K562 (cell line): Measurements from ENCODE around the gene KRT72. TPM values are rescaled to one million over a fixed set of nuclear protein-coding genes. Genes with fewer than 3 reads are reported as not detected.

Experiments
- ATF3 ChIP-seq, 2 experiments: fragments of 450-650 bp in 1 of 2; sonication (generic) in 1 of 2; formaldehyde crosslinking in 1 of 2; IDR thresholded peaks in 1 of 2; conservative IDR thresholded peaks in 1 of 2; 2 replicates each; pipeline versions ENCODE4 v1.6.1 to v1.8.1; 2016 to 2023; ENCODE audit warnings: mild to moderate bottlenecking in 2 of 2, moderate library complexity in 2 of 2, inconsistent platforms in 1 of 2, missing genetic modification reagents in 1 of 2
- BACH1 ChIP-seq: fragments of 200-800 bp; sonication (Bioruptor generic); IDR thresholded peaks from 2 replicates; pipeline ENCODE4 v1.6.1; 2016; ENCODE audit warnings: missing genetic modification characterization, missing compliant biosample characterization
- CXXC5 ChIP-seq: fragments of 250-450 bp; sonication (Bioruptor Pico); IDR thresholded peaks from 2 replicates; pipeline ENCODE4 v1.8.0; 2022; ENCODE audit warnings: inconsistent platforms, mild to moderate bottlenecking, moderate library complexity
- DDX20 ChIP-seq: fragments of 450-650 bp; IDR thresholded peaks from 2 replicates; pipeline ENCODE4 v1.6.1; 2016; ENCODE audit warnings: missing genetic modification characterization, low read depth, mild to moderate bottlenecking, missing compliant biosample characterization, moderate library complexity
- GABPB1 ChIP-seq: sonication (generic); formaldehyde crosslinking; IDR thresholded peaks from 2 replicates; pipeline ENCODE4 v1.8.0; 2022; ENCODE audit warnings: mild to moderate bottlenecking, missing genetic modification reagents
- HOXB6 ChIP-seq: fragments of 250-450 bp; sonication (Bioruptor Pico); IDR thresholded peaks from 2 replicates; pipeline ENCODE4 v1.5.1; 2022; ENCODE audit warnings: mild to moderate bottlenecking, borderline replicate concordance
- MAX ChIP-seq: sonication (generic); formaldehyde crosslinking; IDR thresholded peaks from 2 replicates; pipeline ENCODE4 v1.9.0; 2022; ENCODE audit warnings: mild to moderate bottlenecking, missing genetic modification reagents
- MYNN ChIP-seq, 2 experiments: sonication (generic); formaldehyde crosslinking in 1 of 2; IDR thresholded peaks; 2 replicates each; pipeline versions ENCODE4 v1.5.0 to v1.6.1; 2016 to 2020; ENCODE audit warnings: antibody characterized with exemption in 1 of 2, missing genetic modification reagents in 1 of 2
- RAD21 ChIP-seq, 2 experiments: fragments of 250-450 bp in 1 of 2; fragments of 450-650 bp in 1 of 2; sonication (Bioruptor Pico) in 1 of 2; formaldehyde crosslinking in 1 of 2; IDR thresholded peaks in 1 of 2; conservative IDR thresholded peaks in 1 of 2; 2 replicates each; pipeline versions ENCODE4 v1.4.0 to v1.8.0; 2020 to 2022; ENCODE audit warnings: mild to moderate bottlenecking in 2 of 2, moderate library complexity in 1 of 2
- RAD51 ChIP-seq: fragments of 450-650 bp; IDR thresholded peaks from 2 replicates; pipeline ENCODE4 v1.7.1; 2016; ENCODE audit warnings: low read depth, mild to moderate bottlenecking, borderline replicate concordance
- RBM25 ChIP-seq: fragments of 200-400 bp; formaldehyde crosslinking; IDR thresholded peaks from 2 replicates; pipeline ENCODE4 v1.6.1; 2018; ENCODE audit warnings: low read length, low read depth, moderate library complexity; ENCODE audit not compliant: severe bottlenecking
- RFX1 ChIP-seq: fragments of 450-650 bp; IDR thresholded peaks from 2 replicates; pipeline ENCODE4 v1.6.1; 2016; ENCODE audit warnings: mild to moderate bottlenecking, moderate library complexity
- TRIM24 ChIP-seq, 2 experiments: fragments of 450-650 bp; IDR thresholded peaks; 2 replicates each; pipeline ENCODE4 v1.6.1; 2016
- XRCC5 ChIP-seq: fragments of 200-400 bp; formaldehyde crosslinking; IDR thresholded peaks from 2 replicates; pipeline ENCODE4 v1.6.1; 2017; ENCODE audit warnings: low read depth, mild to moderate bottlenecking, low read length
- ZBTB8A ChIP-seq: fragments of 450-650 bp; IDR thresholded peaks from 2 replicates; pipeline ENCODE4 v1.6.1; 2018; ENCODE audit warnings: mild to moderate bottlenecking, moderate library complexity; ENCODE audit not compliant: partially characterized antibody
- ZNF24 ChIP-seq: fragments of 450-650 bp; IDR thresholded peaks from 2 replicates; pipeline ENCODE4 v1.6.1; 2016
- ZNF584 ChIP-seq: fragments of 200-800 bp; sonication (Bioruptor generic); IDR thresholded peaks from 2 replicates; pipeline ENCODE4 v1.6.1; 2016; ENCODE audit warnings: low read depth, mild to moderate bottlenecking, missing genetic modification characterization, missing compliant biosample characterization
- polyA plus RNA-seq, 8 experiments: library from polyadenylated mRNA; depleted of rRNA in 4 of 8; stranded (reverse) in 5 of 8; unstranded in 3 of 8; fragments of >200 nt; fragmentation: Nextera tagmentation in 2 of 8; fragmentation: Illumina TruSeq in 1 of 8; extraction: Ambion mirVana in 2 of 8; extraction: Trizol in 1 of 8; gene quantifications; 2 replicates each; pipeline versions ENCODE4 v1.2.1 to v1.2.3, GENCODE V29; 2011 to 2014; ENCODE audit warnings: inconsistent platforms in 1 of 8, missing spikeins in 1 of 8
- total RNA-seq, 7 experiments: library from RNA; depleted of rRNA in 6 of 7; stranded (reverse); fragments of >200 nt in 6 of 7; fragmentation: Illumina TruSeq in 2 of 7; extraction: Trizol in 2 of 7; gene quantifications; 2 replicates each; pipeline versions ENCODE4 v1.2.1 to v1.2.3, GENCODE V29; 2011 to 2021; ENCODE audit warnings: low replicate concordance in 1 of 7
- TF ChIP-seq, protein P1 (sequence below): fragments of 250-450 bp; sonication (Bioruptor Pico); IDR thresholded peaks from 2 replicates; pipeline ENCODE4 v1.5.0; 2020; ENCODE audit warnings: mild to moderate bottlenecking, borderline replicate concordance
- TF ChIP-seq, protein P2 (sequence below): fragments of 450-650 bp; formaldehyde crosslinking; IDR thresholded peaks from 2 replicates; pipeline ENCODE4 v1.4.0; 2022; ENCODE audit warnings: mild to moderate bottlenecking, moderate library complexity

The KRT72 gene
- total and polyA plus RNA-seq, 9 of the 15 experiments (the other 6 are each of a cell fraction or from before 2014, with no cell fraction given) = not detected

- TF ChIP-seq, protein P1, sequence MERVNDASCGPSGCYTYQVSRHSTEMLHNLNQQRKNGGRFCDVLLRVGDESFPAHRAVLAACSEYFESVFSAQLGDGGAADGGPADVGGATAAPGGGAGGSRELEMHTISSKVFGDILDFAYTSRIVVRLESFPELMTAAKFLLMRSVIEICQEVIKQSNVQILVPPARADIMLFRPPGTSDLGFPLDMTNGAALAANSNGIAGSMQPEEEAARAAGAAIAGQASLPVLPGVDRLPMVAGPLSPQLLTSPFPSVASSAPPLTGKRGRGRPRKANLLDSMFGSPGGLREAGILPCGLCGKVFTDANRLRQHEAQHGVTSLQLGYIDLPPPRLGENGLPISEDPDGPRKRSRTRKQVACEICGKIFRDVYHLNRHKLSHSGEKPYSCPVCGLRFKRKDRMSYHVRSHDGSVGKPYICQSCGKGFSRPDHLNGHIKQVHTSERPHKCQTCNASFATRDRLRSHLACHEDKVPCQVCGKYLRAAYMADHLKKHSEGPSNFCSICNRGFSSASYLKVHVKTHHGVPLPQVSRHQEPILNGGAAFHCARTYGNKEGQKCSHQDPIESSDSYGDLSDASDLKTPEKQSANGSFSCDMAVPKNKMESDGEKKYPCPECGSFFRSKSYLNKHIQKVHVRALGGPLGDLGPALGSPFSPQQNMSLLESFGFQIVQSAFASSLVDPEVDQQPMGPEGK (CRISPR knock-in tag) = no peak
- TF ChIP-seq CXXC5 (CRISPR knock-in tag) (peak; percentile 35; the same call in 1 of the 2 replicates), RAD51 (no peak), ZNF584 (CRISPR knock-in tag) (peak; percentile 94), ZBTB8A (no peak), MYNN (IDR thresholded peaks at IDR 0.05) (no peak), MYNN (CRISPR knock-in tag; IDR thresholded peaks at IDR 0.05) (no peak), MAX (no peak), TRIM24 (IDR thresholded peaks at IDR 0.05) (peak in 1 of 2 experiments; percentile 19; a peak in 1 of 4 replicates), DDX20 (tag) (no peak), XRCC5 (no peak), HOXB6 (CRISPR knock-in tag) (no peak), GABPB1 (CRISPR knock-in tag) (no peak), RAD21 (CRISPR knock-in tag; conservative IDR thresholded peaks at IDR 0.05 in 1 of 2, IDR thresholded peaks at IDR 0.05 in 1 of 2) (0 out of 4 replicates have a peak, but pooled peaks of 1 of the 2 experiments have one; percentile 10), ATF3 (IDR thresholded peaks at IDR 0.05) (peak; percentile 30; the same call in 1 of the 2 replicates), ATF3 (CRISPR knock-in tag; conservative IDR thresholded peaks at IDR 0.05) (no peak), ZNF24 (0 out of 2 replicates have a peak, but pooled peaks have one; percentile 6), BACH1 (tag) (peak; percentile 45; the same call in 1 of the 2 replicates), RFX1 (no peak), RBM25 (no peak)
- TF ChIP-seq, protein P2, sequence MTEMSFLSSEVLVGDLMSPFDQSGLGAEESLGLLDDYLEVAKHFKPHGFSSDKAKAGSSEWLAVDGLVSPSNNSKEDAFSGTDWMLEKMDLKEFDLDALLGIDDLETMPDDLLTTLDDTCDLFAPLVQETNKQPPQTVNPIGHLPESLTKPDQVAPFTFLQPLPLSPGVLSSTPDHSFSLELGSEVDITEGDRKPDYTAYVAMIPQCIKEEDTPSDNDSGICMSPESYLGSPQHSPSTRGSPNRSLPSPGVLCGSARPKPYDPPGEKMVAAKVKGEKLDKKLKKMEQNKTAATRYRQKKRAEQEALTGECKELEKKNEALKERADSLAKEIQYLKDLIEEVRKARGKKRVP (CRISPR knock-in tag) = peak; percentile 82
These were observed 5.4 kb upstream of the KRT72 start (continued) for GRCh38 chr12:52606581-52607218.
